KG1 (cell line): ENCODE data around the gene CBR1.

Experiments
- DNase-seq: peaks from one replicate; lab custom pipeline; 2025; lab: John Stamatoyannopoulos, UW

CBR1 gene

DNA sequence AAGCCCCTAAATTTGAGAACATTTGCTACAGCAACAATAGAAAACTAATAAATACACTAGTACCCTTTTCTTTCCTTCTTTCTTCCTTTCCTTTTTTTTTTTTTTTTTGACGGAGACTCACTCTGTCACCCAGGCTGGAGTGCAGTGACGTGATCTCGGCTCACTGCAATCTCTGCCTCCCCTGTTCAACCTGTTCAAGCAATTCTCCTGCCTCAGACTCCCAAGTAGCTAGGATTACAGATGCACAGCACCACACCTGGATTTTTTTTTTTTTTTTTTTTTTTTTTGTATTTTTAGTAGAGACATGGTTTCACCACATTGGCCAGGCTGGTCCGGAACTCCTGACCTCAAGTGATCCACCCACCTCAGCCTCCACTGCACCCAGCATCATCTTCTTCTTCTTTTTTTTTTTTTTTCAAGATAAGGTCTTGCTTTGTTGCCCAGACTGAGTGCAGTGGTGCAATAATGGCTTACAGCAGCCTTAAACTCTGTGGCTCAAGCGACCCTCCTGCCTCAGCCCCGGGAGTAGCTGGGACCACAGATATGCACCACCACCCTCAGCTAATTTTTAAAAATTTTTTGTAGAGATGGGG is 45.4 kb downstream of the CBR1 start:
- DNase-seq: no peak

DNA sequence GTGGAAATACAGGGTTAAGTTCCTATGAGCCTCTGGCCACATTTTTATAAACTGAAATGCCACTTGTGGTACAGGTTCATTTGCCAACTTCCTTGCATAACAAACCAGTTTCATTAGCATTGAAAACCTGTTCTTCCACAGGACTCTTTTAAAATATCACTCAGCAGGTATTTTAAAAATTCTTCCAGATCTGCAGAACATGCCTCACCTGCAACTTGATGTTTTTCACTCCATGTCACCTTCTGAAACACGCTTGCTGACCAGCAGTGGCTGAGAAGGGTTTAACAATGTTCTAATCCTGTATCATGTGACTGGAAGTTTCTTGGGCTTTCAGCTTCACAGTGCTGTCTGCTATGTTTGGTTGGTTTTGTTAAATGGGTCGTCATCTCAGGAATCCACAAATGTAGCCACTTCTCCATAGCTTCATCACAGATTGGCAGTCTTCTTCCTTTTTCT is 47.5 kb downstream of the CBR1 start:
- DNase-seq: no peak

DNA sequence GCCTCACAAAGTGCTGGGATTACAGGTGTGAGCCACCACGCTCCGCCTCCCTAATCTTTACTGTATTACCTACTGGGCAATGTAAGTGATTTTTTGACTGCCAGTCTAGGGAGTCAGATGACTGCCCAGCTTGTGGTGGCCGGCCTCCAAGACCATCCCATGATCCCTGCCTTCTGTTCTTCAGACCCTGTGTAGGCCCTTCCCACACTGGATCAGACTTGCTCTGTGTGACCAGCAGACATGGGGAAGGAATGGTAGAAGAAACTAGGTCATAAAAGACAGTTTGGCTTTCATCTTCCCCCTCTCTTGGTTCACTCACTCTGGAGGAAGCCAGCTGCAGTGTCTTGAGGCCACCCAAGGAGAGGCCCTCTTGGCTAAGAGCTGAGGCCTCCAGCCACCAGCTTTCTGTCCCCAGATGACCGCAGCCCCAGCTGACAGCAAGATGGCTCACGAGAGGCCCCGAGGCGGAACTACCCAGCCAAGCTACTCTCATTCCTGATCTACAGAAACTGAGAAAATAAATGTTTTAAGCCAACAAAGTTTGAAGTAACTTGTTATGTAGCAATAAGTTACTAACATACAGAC is 50.6 kb downstream of the CBR1 start:
- DNase-seq: no peak
